Lower leg skin (tissue), 4 donors: ENCODE measurements around the gene TPST2. TPM values are rescaled to one million over a fixed set of nuclear protein-coding genes. Genes with fewer than 3 reads are reported as not detected.

Experiments
- DNase-seq, 2 donors: peaks; one replicate each; pipeline ENCODE4 v3.0.0-alpha.2; 2019; ENCODE audit warnings: low spot score in 2 of 2
- H3K4me3 ChIP-seq: fragments of 200-600 bp; sonication (generic); 2 replicates; pipeline ENCODE4 v1.5.1; 2017; ENCODE audit warnings: mild to moderate bottlenecking, low read depth; ENCODE audit not compliant: poor library complexity, severe bottlenecking
- POLR2A ChIP-seq, 2 donors: fragments of 450-650 bp; IDR thresholded peaks; one replicate each; pipeline ENCODE4 v1.6.1; 2016 to 2017; ENCODE audit warnings: antibody characterized with exemption in 2 of 2, mild to moderate bottlenecking in 1 of 2, moderate library complexity in 1 of 2
- WGBS, 2 donors: methylation state at CpG; one replicate each; pipeline ENCODE4 v1.1.5; 2018; 5-methylcytosine and 5-hydroxymethylcytosine counted together
- intact Hi-C: fragments of 100-400 bp; cut with DNase I; formaldehyde crosslinking; loops from one replicate; pipeline ENCODE4 v1.15.0; 2023; ENCODE audit warnings: low total_unique reads
- total RNA-seq, 4 donors: library from RNA; depleted of rRNA; stranded (reverse); fragments of >200 nt; gene quantifications; one replicate each; pipeline ENCODE4 v1.1.0, GENCODE V29; 2016
- TF ChIP-seq, protein P1 (sequence below), 3 donors: fragments of 450-650 bp; IDR thresholded peaks; one replicate each; pipeline ENCODE4 v1.5.1; 2016; ENCODE audit warnings: antibody characterized with exemption in 3 of 3, mild to moderate bottlenecking in 3 of 3, moderate library complexity in 2 of 3

Gene TPST2
- total RNA-seq, 4 donors from 2014 or later = 54.9 to 60.6 (median 58.5) TPM

DNA sequence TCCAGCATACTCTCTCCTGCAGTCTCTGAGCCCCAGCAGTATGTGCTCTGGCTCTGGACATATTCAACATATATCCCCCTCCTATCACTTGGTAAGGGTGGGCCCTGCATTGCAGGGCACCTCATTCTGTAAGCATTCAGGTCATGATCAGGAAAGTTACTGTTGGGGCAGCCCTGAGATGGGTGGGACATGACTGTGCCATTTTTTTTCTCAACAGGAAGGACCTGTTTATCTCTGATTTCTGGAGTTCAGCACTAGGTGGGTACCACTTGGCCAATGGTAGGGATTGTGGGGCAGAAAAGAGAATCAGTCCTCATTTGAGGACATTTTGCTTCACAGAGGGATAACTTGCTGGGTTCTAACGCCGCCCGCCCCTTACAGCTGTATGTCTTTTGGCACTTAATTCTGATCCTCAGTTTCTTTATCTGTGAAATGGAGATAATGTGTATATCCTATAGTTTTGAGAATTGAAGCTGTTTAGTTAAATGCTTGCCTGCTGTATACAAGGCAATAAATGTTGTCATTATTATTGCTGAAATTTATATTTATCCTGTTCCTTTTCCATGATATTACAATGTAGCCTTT is 104.0 kb downstream of the TPST2 start:
- WGBS, 2 donors = 50 to 79% methylated on average over 3 of the region's 3 CpGs
- no peak overlapping the region for H3K4me3 ChIP-seq
- intact Hi-C loops = no loop called here
- TF ChIP-seq, protein P1, sequence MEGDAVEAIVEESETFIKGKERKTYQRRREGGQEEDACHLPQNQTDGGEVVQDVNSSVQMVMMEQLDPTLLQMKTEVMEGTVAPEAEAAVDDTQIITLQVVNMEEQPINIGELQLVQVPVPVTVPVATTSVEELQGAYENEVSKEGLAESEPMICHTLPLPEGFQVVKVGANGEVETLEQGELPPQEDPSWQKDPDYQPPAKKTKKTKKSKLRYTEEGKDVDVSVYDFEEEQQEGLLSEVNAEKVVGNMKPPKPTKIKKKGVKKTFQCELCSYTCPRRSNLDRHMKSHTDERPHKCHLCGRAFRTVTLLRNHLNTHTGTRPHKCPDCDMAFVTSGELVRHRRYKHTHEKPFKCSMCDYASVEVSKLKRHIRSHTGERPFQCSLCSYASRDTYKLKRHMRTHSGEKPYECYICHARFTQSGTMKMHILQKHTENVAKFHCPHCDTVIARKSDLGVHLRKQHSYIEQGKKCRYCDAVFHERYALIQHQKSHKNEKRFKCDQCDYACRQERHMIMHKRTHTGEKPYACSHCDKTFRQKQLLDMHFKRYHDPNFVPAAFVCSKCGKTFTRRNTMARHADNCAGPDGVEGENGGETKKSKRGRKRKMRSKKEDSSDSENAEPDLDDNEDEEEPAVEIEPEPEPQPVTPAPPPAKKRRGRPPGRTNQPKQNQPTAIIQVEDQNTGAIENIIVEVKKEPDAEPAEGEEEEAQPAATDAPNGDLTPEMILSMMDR (IDR thresholded peaks at IDR 0.05) = no peak
- TF ChIP-seq POLR2A (IDR thresholded peaks at IDR 0.05) = no peak
- no peak for DNase-seq

DNA sequence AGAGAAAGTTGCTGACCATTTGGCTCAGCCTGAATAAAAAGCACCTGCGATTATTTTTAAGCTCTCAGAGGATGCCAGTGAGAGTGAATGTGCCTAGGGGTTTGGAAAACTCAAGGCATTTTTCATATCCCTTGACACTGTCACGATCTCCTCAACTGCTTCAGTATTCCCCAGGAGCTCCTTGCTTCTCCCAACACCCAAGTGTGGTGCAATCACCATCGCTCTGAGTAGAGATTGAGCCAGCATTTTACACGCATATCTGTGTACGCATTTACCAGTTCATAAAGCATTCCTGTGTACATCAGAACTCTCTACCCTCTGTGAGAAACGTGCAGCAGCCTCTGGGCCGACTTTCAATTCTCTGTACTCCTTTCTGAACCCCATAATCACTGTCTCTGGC is 104.9 kb downstream of the TPST2 start:
- intact Hi-C loops = no loop called here
- no peak overlapping the region for H3K4me3 ChIP-seq
- no peak for DNase-seq
- TF ChIP-seq, protein P1 (IDR thresholded peaks at IDR 0.05) = no peak
- TF ChIP-seq POLR2A (IDR thresholded peaks at IDR 0.05) = no peak
- WGBS, 2 donors = 36 to 39% methylated on average over 7 of the region's 7 CpGs

DNA sequence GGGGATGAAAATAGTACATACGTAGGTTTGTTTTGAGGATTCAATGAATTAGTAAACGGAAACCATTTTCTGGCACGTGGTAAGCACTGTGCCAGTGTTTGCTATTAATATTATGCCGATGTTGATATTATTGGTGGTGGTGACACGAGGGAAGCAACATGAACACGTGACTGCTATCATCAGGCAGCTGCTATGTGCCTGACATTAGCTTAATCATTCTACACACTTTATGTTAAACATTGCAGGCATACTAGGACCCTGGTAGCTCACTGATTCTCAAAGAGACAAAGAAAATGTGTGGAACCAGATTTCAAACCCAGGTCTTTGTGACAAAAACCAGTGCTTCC is 105.6 kb downstream of the TPST2 start:
- TF ChIP-seq, protein P1 (IDR thresholded peaks at IDR 0.05) = no peak
- no peak for TF ChIP-seq POLR2A (IDR thresholded peaks at IDR 0.05)
- peak overlapping the region; percentile 70 for H3K4me3 ChIP-seq
- no peak for DNase-seq
- 1 to 4% methylated on average over 6 of the region's 6 CpGs for WGBS, 2 donors
- intact Hi-C loops = no loop called here

DNA sequence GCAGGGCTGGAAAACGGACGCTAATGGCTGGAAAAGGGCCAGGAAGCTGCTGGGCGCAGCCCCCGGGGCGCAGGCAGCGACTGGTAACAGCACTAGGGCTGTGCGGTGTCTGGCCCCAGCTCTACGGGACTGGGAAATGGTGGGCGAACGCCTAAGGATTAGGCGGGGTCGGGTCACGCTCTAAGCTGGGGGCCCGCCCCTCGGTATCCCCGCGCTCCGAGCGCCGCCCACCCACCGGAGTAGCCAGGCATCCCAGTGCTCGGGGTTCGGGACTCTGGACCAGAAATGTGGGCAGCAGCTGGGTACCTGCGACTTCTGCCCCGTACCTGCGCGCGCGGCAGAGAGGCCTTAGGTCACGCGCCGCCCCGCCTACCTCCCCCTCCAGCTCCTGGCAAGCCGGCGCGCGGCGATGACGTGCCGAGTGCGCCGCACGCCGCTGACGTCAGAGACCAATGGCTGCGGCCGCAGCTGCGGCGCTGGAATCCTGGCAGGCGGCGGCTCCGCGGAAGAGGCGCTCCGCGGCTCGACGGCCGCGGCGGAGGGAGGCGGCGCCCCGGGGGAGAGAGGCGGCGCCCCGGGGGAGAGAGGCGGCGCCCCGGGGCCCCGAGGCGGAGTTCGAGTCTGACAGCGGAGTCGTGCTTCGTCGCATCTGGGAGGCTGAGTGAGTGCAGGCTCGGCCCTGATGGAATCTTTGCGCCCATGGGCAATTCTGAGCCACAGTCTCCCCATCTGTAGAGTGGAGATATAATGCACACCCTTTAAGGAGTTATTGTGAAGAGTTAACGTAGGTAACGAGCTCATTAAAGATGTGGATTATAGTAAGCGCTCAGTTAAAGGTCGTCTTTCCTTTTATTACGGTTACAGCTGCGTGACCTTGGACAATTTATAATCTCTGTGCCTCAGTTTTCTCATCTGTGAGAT is 106.2 kb downstream of the TPST2 start, which contains the start of the genes HPS4 and SRRD:
HPS4 (minus strand) TSS at position 345 of the 921 bp plus-strand sequence. CDS start 2,021 bp downstream, outside the sequence.
SRRD (plus strand) TSS at position 439 of the 921 bp plus-strand sequence; CDS start at position 453, 14 bp downstream.
- intact Hi-C loops = no loop called here
- peak within 1 kb of the TSS; percentile 70 for H3K4me3 ChIP-seq
- 0% methylated on average over 42 to 73 of the region's 85 CpGs for WGBS, 2 donors
- peak; percentile 83 to 97 for DNase-seq
- peak in 1 of 2 donors; percentile 46 for TF ChIP-seq POLR2A (IDR thresholded peaks at IDR 0.05)
- TF ChIP-seq, protein P1 (IDR thresholded peaks at IDR 0.05) = no peak

DNA sequence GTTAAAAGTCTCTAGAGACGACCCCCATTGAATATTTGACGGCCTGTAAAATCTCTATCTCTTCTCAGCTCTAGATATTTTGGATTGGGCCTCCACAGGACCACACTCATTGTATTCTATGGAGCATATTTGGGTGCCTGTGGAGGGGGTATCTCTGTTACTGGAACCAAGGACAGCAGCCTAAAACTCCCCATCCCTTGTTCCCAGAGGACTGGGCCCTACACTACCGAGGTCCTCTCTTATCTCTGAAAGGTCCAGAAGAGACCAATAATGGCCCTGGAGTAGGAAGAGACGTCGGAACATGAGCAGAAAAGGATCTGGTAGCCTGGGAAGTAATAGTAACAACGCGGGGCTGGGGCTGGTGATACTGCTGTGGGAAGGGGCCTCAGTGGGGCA is 106.9 kb downstream of the TPST2 start:
- no peak for DNase-seq
- no peak for TF ChIP-seq POLR2A (IDR thresholded peaks at IDR 0.05)
- TF ChIP-seq, protein P1 (IDR thresholded peaks at IDR 0.05) = no peak
- peak overlapping the region; percentile 70 for H3K4me3 ChIP-seq
- intact Hi-C loops = no loop called here
- WGBS, 2 donors = 5% methylated on average over 7 of the region's 7 CpGs
